ENCODE results near the gene RABGAP1L.

Gene RABGAP1L

GRCh38 chr1:174975764-174976163 is 816.4 kb downstream of the RABGAP1L start:
- DNase-seq (ENCODE audit: low read depth in 1 of 2, low spot score in 1 of 2): no peak

GRCh38 chr1:174976436-174977108 is 817.3 kb downstream of the RABGAP1L start:
- no peak for DNase-seq (ENCODE audit: low read depth in 1 of 2, low spot score in 1 of 2)

- no peak for DNase-seq (ENCODE audit: low read depth in 1 of 2, low spot score in 1 of 2)
Measured at GRCh38 chr1:174982971-174983689, 823.8 kb downstream of the RABGAP1L start.

- DNase-seq (ENCODE audit: low read depth in 1 of 2, low spot score in 1 of 2): no peak
Measured at GRCh38 chr1:174984952-174985351, 825.6 kb downstream of the RABGAP1L start.

- no peak for DNase-seq (ENCODE audit: low read depth in 1 of 2, low spot score in 1 of 2)
Measured at GRCh38 chr1:174988539-174988938, 829.2 kb downstream of the RABGAP1L start.

- DNase-seq (ENCODE audit: low read depth in 1 of 2, low spot score in 1 of 2): no peak
Measured at GRCh38 chr1:174988986-174989385, 829.7 kb downstream of the RABGAP1L start.

- DNase-seq (ENCODE audit: low read depth in 1 of 2, low spot score in 1 of 2): no peak
Measured at GRCh38 chr1:174989536-174990220, 830.4 kb downstream of the RABGAP1L start.

GRCh38 chr1:174990382-174990999 is 831.2 kb downstream of the RABGAP1L start:
- no peak for DNase-seq (ENCODE audit: low read depth in 1 of 2, low spot score in 1 of 2)

- DNase-seq (ENCODE audit: low read depth in 1 of 2, low spot score in 1 of 2): no peak
Measured at GRCh38 chr1:174991473-174991872, 832.2 kb downstream of the RABGAP1L start.

- no peak for DNase-seq (ENCODE audit: low read depth in 1 of 2, low spot score in 1 of 2)
Measured at GRCh38 chr1:174995121-174995520, 835.8 kb downstream of the RABGAP1L start.

- no peak for DNase-seq (ENCODE audit: low read depth in 1 of 2, low spot score in 1 of 2)
Measured at GRCh38 chr1:174995916-174996315, 836.6 kb downstream of the RABGAP1L start.

GRCh38 chr1:174996476-174996875 is 837.2 kb downstream of the RABGAP1L start:
- no peak for DNase-seq (ENCODE audit: low read depth in 1 of 2, low spot score in 1 of 2)

- DNase-seq (ENCODE audit: low read depth in 1 of 2, low spot score in 1 of 2): no peak
Measured at GRCh38 chr1:174997041-174997440, 837.7 kb downstream of the RABGAP1L start.

GRCh38 chr1:174998569-174999215 is 839.4 kb downstream of the RABGAP1L start:
- peak in 1 of 2 donors; percentile 10 for DNase-seq (ENCODE audit: low read depth in 1 of 2, low spot score in 1 of 2)

GRCh38 chr1:174999216-174999935 is 840.1 kb downstream of the RABGAP1L start:
- DNase-seq (ENCODE audit: low read depth in 1 of 2, low spot score in 1 of 2): peak; percentile 93 to 94

- no peak for DNase-seq (ENCODE audit: low read depth in 1 of 2, low spot score in 1 of 2)
Measured at GRCh38 chr1:174999936-175000696, 840.8 kb downstream of the RABGAP1L start, which contains the start of gene CACYBP. Gene CACYBP (plus strand): TSS chr1:174999947. CDS start chr1:175000181, 234 bp downstream.

- DNase-seq (ENCODE audit: low read depth in 1 of 2, low spot score in 1 of 2): no peak
Measured at GRCh38 chr1:175000697-175001187, 841.4 kb downstream of the RABGAP1L start.

- DNase-seq (ENCODE audit: low read depth in 1 of 2, low spot score in 1 of 2): no peak
Measured at GRCh38 chr1:175002910-175003517, 843.7 kb downstream of the RABGAP1L start.

- no peak for DNase-seq (ENCODE audit: low read depth in 1 of 2, low spot score in 1 of 2)
Measured at GRCh38 chr1:175003521-175003920, 844.2 kb downstream of the RABGAP1L start.
